Colonic mucosa (tissue), 4 donors: ENCODE measurements around the gene TRPV6. TPM values are rescaled to one million over a fixed set of nuclear protein-coding genes. Genes with fewer than 3 reads are reported as not detected.

ENCODE experiments used
- DNase-seq: peaks from one replicate; pipeline ENCODE4 v3.0.0-alpha.2; 2020
- H3K27ac ChIP-seq: fragments of 200-600 bp; one replicate; pipeline ENCODE4 v1.8.0; 2021
- H3K27me3 ChIP-seq: fragments of 200-600 bp; one replicate; pipeline ENCODE4 v1.8.0; 2021
- H3K36me3 ChIP-seq: fragments of 200-600 bp; one replicate; pipeline ENCODE4 v1.8.0; 2021
- H3K4me1 ChIP-seq: fragments of 200-600 bp; one replicate; pipeline ENCODE4 v1.8.0; 2021; ENCODE audit warnings: mild to moderate bottlenecking
- H3K4me3 ChIP-seq: fragments of 200-600 bp; one replicate; pipeline ENCODE4 v1.8.0; 2021
- H3K9ac ChIP-seq, 2 donors: one replicate each; pipeline ENCODE4 v1.7.0; 2013; ENCODE audit warnings: control low read depth in 2 of 2, low read depth in 2 of 2, low read length in 2 of 2
- H3K9me3 ChIP-seq: fragments of 200-600 bp; one replicate; pipeline ENCODE4 v1.8.0; 2021
- CTCF ChIP-seq: fragments of 200-600 bp; IDR thresholded peaks from one replicate; pipeline ENCODE4 v1.8.0; 2022; ENCODE audit warnings: antibody characterized with exemption, mild to moderate bottlenecking
- intact Hi-C: fragments of 100-400 bp; cut with DNase I; formaldehyde crosslinking; loops from one replicate; pipeline ENCODE4 v1.14.1; 2022
- total RNA-seq, 2 donors: library from RNA; stranded (reverse); fragmentation: NEBNext Ultra II Directional in 1 of 2; extraction: Animal tissue kit (Norgen Biotek cat#: 25700) in 1 of 2; gene quantifications; one replicate each; pipeline ENCODE4 v1.2.1, GENCODE V29; 2021
- donor health status: healthy.
- donor health status: DM: no; HTN: no; CAD: no.
- donor health status: DM: no; HTN: no; CAD: no.

TRPV6 gene
- total RNA-seq, 2 donors from 2014 or later, result 0.05 to 0.61 TPM

- Histone ChIP-seq H3K4me3 (no peak overlapping the region), H3K9ac (no peak overlapping the region), H3K27ac (no peak overlapping the region), H3K36me3 (no peaks in the 10 kb centered on the region), H3K9me3 (no peaks in the 10 kb centered on the region), H3K27me3 (no peaks in the 10 kb centered on the region), H3K4me1 (no peaks in the 10 kb centered on the region)
- intact Hi-C loops, result no loop called here
- no peak for DNase-seq
- TF ChIP-seq CTCF, result no peak
Observed at GRCh38 chr7:142874409-142874808, 11.1 kb downstream of the TRPV6 start.

GRCh38 chr7:142873871-142874270 lies 11.7 kb downstream of the TRPV6 start:
- H3K9me3 ChIP-seq, result no peaks in the 10 kb centered on the region
- H3K4me1 ChIP-seq, result no peaks in the 10 kb centered on the region
- no peak overlapping the region for H3K4me3 ChIP-seq
- no peak overlapping the region for H3K9ac ChIP-seq
- TF ChIP-seq CTCF, result no peak
- H3K36me3 ChIP-seq, result no peaks in the 10 kb centered on the region
- intact Hi-C loops, result no loop called here
- H3K27ac ChIP-seq, result no peak overlapping the region
- DNase-seq, result no peak
- no peaks in the 10 kb centered on the region for H3K27me3 ChIP-seq

DNA sequence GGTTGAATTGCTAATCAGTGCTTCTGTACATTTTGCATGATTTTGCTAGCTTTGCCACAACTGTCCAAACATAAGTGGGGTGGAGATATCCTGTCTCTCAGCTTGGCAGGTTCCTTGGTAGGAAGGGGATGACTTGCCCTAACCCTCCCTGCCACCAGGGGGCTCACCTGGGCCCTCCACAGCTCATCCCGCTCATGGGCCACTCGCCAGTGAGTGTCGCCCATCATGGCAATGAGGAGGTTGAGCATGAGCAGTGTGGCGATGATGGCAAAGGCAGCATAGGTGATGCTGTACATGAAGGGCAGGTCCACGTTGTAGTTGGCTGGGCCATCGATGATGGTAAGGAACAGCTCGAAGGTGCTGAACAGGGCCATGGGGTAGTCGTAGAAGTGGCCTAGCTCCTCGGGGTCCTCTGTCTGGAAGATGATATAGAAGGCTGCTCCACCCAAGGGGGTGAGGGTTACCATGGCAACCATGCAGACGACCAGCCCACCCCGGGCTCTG lies 12.2 kb downstream of the TRPV6 start:
- no peak overlapping the region for H3K27ac ChIP-seq
- no peak for TF ChIP-seq CTCF
- DNase-seq, result no peak
- no peaks in the 10 kb centered on the region for H3K9me3 ChIP-seq
- no peaks in the 10 kb centered on the region for H3K27me3 ChIP-seq
- H3K4me1 ChIP-seq, result no peaks in the 10 kb centered on the region
- no peaks in the 10 kb centered on the region for H3K36me3 ChIP-seq
- intact Hi-C loops, result no loop called here
- H3K4me3 ChIP-seq, result no peak overlapping the region
- no peak overlapping the region for H3K9ac ChIP-seq

DNA sequence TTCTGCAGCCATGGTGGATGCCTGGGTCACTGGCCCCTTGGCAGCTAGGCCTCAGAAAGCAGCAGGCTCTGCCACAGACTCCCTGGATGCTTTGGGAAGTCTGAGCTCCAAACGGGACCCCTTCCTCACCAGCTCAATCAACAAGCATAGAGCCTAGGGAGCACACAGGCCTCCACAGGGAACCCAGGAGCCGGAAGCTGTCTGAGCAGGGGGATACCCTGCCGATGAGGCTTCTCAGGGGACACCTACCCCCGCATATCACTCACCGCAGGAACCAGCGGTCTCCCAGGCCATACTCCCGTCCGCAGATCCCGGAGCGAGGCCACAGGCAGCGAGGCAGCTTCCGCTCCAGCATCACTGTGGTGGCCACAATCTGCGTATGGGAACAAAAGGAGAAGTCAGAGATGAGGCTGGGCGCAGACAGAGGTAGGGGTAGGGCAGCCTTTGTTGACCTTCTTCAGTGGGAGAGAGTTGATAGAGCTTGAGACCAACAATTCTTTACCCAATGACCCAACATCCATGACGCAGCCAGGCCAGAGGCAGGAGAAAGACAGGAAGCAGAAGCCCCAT lies 13.4 kb downstream of the TRPV6 start:
- H3K27me3 ChIP-seq, result no peaks in the 10 kb centered on the region
- intact Hi-C loops, result no loop called here
- no peak overlapping the region for H3K9ac ChIP-seq
- H3K27ac ChIP-seq, result no peak overlapping the region
- no peaks in the 10 kb centered on the region for H3K9me3 ChIP-seq
- TF ChIP-seq CTCF, result no peak
- no peak overlapping the region for H3K4me3 ChIP-seq
- no peaks in the 10 kb centered on the region for H3K36me3 ChIP-seq
- no peaks in the 10 kb centered on the region for H3K4me1 ChIP-seq
- no peak for DNase-seq

DNA sequence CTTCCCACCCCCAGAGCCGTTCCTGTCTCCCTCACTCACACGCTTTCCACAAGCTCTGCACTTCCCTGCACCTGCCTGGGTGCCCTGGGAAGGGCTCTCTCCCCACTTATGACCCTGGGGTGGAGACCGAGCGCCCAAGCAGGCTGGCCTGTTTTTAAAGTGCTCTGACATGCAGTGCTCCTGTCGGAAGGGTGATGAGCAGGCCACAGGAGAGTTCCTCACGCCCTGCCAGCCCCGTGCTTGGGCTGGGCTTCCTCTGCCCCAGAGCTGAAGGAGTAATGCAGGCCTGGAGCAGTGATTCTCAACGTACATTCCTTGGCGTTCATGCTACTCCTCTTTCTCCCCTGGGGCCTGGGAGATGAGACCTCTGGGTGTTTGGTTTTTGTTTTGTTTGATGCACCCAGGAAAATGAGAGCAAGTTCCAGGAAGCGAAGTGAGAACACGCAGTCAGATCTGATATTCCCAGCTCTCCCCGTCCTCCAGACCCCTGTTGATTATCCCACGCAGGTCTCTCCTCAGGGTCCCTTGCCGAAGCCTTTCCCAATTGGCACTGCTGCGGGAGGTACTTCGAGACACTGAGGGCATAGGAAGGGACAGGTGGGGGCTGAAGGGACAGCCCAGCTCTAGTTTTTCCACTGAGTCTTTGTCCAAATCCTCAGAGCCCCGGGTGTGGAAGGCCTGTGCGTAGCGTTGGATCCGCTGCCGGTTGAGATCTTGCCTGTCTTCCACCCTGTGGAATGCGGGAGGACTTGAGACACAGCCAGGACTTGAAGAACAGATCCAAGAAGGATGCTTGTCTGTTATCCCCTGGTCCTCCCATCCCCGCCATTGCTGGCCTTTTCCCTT lies 14.1 kb downstream of the TRPV6 start:
- no peaks in the 10 kb centered on the region for H3K36me3 ChIP-seq

More for the DNA sequence above, 14.1 kb downstream of the TRPV6 start:
- no peaks in the 10 kb centered on the region for H3K27me3 ChIP-seq
- H3K4me1 ChIP-seq, result no peaks in the 10 kb centered on the region
- no peaks in the 10 kb centered on the region for H3K9me3 ChIP-seq
- DNase-seq, result no peak
- TF ChIP-seq CTCF, result no peak
- intact Hi-C loops, result no loop called here
- H3K4me3 ChIP-seq, result no peak overlapping the region
- H3K27ac ChIP-seq, result no peak overlapping the region
- H3K9ac ChIP-seq, result no peak overlapping the region
